Left ventricle myocardium inferior (tissue), 1 donor: Measurements from ENCODE around the gene HTATSF1. TPM values are rescaled to one million over a fixed set of nuclear protein-coding genes. Genes with fewer than 3 reads are reported as not detected.

Experiments
- DNase-seq: peaks from one replicate; pipeline ENCODE4 v3.0.0-alpha.2; 2020
- H3K27ac ChIP-seq: fragments of 200-600 bp; replicated peaks from 2 replicates; pipeline ENCODE4 v1.8.0; 2021
- H3K27me3 ChIP-seq: fragments of 200-600 bp; 2 replicates; pipeline ENCODE4 v1.8.0; 2021; ENCODE audit warnings: low read depth
- H3K36me3 ChIP-seq: fragments of 200-600 bp; 2 replicates; pipeline ENCODE4 v1.8.0; 2021
- H3K4me1 ChIP-seq: fragments of 200-600 bp; 2 replicates; pipeline ENCODE4 v1.8.0; 2021
- H3K4me3 ChIP-seq: fragments of 200-600 bp; 2 replicates; pipeline ENCODE4 v1.8.0; 2021; ENCODE audit warnings: mild to moderate bottlenecking, moderate library complexity
- H3K9me3 ChIP-seq: fragments of 200-600 bp; replicated peaks from 2 replicates; pipeline ENCODE4 v1.8.0; 2021
- CTCF ChIP-seq: fragments of 200-600 bp; IDR thresholded peaks from 2 replicates; pipeline ENCODE4 v1.8.0; 2021; ENCODE audit warnings: antibody characterized with exemption, mild to moderate bottlenecking, borderline replicate concordance
- intact Hi-C: fragments of 100-400 bp; cut with micrococcal nuclease; formaldehyde crosslinking; loops from one replicate; pipeline ENCODE4 v1.11.0; 2022
- total RNA-seq: library from RNA; stranded (reverse); fragmentation: NEBNext Ultra II Directional; extraction: Animal tissue kit (Norgen Biotek cat#: 25700); gene quantifications from one replicate; pipeline ENCODE4 v1.2.1, GENCODE V29; 2021
- donor health status: DM: no; HTN: yes; CAD: no; lungs with severe emphysema.

Gene HTATSF1
- total RNA-seq, 1 donor from 2014 or later: 63.6 TPM

GRCh38 chrX:136528645-136529315 lies 31.4 kb downstream of the HTATSF1 start:
- TF ChIP-seq CTCF: no peak
- Histone ChIP-seq H3K27me3 (no peaks in the 10 kb centered on the region), H3K4me3 (no peak overlapping the region), H3K9me3 (no peaks in the 10 kb centered on the region), H3K27ac (no peak overlapping the region), H3K36me3 (no peaks in the 10 kb centered on the region), H3K4me1 (peaks cover 14% of the 10 kb centered on the region)
- DNase-seq: no peak
- intact Hi-C loops: no loop called here

- H3K4me3 ChIP-seq: no peak overlapping the region
- H3K27me3 ChIP-seq: no peaks in the 10 kb centered on the region
- H3K9me3 ChIP-seq: no peaks in the 10 kb centered on the region
- H3K36me3 ChIP-seq: no peaks in the 10 kb centered on the region
- H3K27ac ChIP-seq: no peak overlapping the region
- no peak for DNase-seq
- TF ChIP-seq CTCF: no peak
- intact Hi-C loops: no loop called here
- peaks cover 14% of the 10 kb centered on the region for H3K4me1 ChIP-seq
Observed at GRCh38 chrX:136529795-136530194, 32.4 kb downstream of the HTATSF1 start.

GRCh38 chrX:136531951-136532350 lies 34.6 kb downstream of the HTATSF1 start, which contains the start of gene VGLL1:
VGLL1 (plus strand) TSS chrX:136532215; CDS start chrX:136536021, 3,806 bp downstream.
- Histone ChIP-seq H3K9me3 (no peaks in the 10 kb centered on the region), H3K27me3 (no peaks in the 10 kb centered on the region), H3K27ac (no peak within 1 kb of the TSS), H3K4me1 (no peaks in the 10 kb centered on the region), H3K36me3 (no peaks in the 10 kb centered on the region), H3K4me3 (no peak within 1 kb of the TSS)
- TF ChIP-seq CTCF: no peak
- no peak for DNase-seq
- intact Hi-C loops: no loop called here

GRCh38 chrX:136534131-136534530 lies 36.7 kb downstream of the HTATSF1 start:
- no peaks in the 10 kb centered on the region for H3K27me3 ChIP-seq
- TF ChIP-seq CTCF: no peak
- DNase-seq: no peak

GRCh38 chrX:136538811-136539210 lies 41.4 kb downstream of the HTATSF1 start:
- Histone ChIP-seq H3K4me1 (no peaks in the 10 kb centered on the region), H3K4me3 (no peak overlapping the region), H3K36me3 (no peaks in the 10 kb centered on the region), H3K9me3 (no peaks in the 10 kb centered on the region), H3K27me3 (no peaks in the 10 kb centered on the region), H3K27ac (no peak overlapping the region)
- no peak for TF ChIP-seq CTCF
- intact Hi-C loops: no loop called here
- no peak for DNase-seq

More at GRCh38 chrX:136534131-136534530, 36.7 kb downstream of the HTATSF1 start:
- Histone ChIP-seq H3K27ac (no peak overlapping the region), H3K9me3 (no peaks in the 10 kb centered on the region), H3K4me3 (no peak overlapping the region), H3K36me3 (no peaks in the 10 kb centered on the region), H3K4me1 (no peaks in the 10 kb centered on the region)
- intact Hi-C loops: no loop called here
